SKM-1 (cell line): ENCODE measurements around the gene SEPTIN8.
A peak's percentile ranks its signal among the peaks of the same experiment; 100 is the strongest.

Source experiments
- DNase-seq: peaks from one replicate; lab custom pipeline; 2025; ENCODE audit not compliant: unreplicated experiment; lab: John Stamatoyannopoulos, UW

Gene SEPTIN8

DNA sequence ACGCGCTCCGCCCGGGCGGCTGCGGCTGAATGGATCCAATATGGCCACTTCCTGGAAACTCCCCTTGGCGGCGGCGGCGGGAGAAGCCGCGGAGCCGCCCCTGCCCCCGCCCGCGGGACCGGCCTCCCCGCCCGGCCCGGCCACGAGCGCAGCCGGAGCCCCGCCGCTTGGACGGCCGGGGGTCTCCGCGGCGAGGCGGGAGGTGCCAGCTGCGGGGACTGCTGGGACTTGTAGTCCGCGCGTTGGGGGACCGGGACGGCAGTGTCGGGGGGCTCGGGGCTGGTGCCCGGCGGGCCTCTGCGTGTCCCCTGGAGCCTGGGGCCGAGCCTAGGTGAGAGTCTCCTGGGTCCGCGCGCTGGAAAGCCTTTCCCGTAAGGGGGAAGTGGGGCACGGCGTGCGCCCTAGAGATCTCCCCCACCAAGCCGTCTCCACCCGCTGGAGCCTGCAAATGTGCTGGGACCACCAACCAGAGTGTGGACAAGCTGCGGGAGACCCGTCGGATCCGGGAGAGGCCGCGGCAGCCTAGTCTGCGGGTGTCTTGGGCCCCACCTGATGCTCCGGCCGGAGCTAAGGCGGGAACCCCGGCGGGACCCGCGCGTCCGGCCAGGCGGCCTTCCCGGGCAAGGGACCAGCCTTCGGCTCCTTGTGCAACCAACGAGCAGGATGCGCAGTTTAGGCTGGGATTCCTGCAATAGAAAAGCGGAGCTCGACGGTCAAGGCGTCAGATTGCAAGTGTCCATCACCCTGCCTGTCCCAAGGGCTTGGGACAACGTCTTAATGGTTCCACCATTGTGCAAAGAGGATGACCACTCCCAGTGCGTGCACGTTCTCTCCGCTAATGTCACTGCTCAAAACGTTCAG lies at the start of gene SEPTIN8:
Gene SEPTIN8, minus strand, starts transcription at position 31 of the 861 bp plus-strand sequence. CDS start 102 bp downstream, outside the sequence.
- DNase-seq: no peak

GRCh38 chr5:132826424-132827082 lies 49.5 kb upstream of the SEPTIN8 start:
- no peak for DNase-seq

- DNase-seq: no peak
Measured at GRCh38 chr5:132825834-132826391, 48.9 kb upstream of the SEPTIN8 start.

DNA sequence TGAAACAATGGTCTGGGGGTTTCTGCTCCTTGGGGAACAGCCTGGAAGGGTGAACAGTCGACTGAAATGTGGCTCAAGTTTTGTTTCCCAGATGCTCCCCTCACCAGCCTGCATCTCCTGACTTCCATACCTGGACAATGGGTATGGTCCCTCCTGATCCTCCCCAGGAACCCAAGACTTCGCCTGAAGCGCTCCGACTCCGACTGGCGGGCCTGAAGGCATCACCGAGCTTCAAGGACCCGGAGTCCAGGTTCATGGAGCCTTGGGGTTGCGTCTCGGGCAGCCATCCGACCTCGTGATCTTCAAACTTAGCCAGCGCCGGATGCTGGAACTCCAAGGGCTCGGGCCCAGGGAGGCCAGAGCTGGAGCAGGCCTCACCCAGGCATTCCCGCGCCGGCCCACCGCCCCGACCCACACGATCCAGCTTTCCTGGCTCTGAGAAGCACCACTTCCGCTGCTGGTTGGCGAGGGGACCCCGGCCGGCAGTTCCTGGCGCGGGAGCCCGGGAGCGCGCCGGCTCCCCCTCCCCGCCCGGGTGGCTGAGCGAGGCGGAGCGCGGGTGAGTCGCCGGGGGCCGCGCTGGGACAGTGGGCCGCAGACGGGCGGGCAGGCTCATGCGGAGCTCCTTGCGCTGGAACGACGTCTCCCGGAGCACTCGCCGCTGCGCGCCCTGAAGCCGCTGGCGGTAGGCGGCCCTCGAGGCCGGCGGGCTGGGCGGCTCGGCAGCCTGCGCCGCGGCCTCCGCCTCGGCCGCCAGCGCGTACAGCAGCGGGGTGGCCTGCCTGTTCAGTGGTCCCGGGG lies 48.2 kb upstream of the SEPTIN8 start:
- DNase-seq: no peak

DNA sequence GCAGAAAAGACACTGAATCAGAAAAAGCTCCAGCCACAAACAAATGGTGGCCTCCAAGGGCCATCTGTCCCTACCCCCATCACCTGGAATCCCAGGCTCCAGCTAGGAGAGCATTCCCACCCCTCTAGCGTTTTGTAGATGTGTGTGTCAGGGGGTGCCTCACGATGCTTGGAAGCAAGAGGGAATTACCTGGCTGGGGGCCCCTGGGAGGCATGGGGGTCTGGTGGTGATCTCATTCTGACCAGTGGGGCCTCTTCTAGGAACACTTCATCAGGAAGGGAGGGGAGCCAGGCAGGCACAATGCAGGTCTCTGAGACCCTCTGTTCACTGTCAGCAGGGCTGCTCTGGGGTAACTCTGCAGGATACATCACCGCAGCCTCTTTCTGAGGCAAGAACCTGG lies 47.4 kb upstream of the SEPTIN8 start:
- DNase-seq: no peak

DNA sequence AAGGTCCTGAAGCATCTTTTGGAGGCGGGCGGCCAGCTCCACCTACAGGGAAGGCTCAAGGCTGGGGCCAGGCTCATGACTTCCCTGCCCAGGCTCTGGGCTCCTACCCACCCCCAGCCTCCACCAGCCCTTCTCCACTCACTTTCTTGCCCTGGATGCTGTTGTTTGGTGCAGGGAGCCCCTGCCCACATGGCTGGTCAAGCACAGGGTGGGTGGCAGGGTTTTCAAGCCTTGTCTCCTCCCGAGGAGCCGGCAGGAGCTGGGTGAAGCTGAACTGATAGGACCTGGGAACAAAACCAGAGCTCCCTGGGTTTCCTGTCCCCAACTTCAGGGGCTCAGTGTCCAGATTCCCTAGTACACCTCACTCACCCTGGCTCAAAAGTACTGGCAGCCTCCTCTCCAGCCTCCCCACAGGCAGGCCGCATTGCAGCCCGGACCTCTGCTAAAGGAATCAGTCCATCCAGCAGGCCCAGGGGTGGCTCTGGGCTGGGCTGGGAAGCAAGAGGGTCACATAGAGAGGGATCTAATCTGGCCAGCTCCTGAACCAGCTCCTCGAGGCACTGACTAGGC lies 46.5 kb upstream of the SEPTIN8 start:
- no peak for DNase-seq

- DNase-seq: no peak
Measured at GRCh38 chr5:132822650-132823480, 45.8 kb upstream of the SEPTIN8 start.

DNA sequence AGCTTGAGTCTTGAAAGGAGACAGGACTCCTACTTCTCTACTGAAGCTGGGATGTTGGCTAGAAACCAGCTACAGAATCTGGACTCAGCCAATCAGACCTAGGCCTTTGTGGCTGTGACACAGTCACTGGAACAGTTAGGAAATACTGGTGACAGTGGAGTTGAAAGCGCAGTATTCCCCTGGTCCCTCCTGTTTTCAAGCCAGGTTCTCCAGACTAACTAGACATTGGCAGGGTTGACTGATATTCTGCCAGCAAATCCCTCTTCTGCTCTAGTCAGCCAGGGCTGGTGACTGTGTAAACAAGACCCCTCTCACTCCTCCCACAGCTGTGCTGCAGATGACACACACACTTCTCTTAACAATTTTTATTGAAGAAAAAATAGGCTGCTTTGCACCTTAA lies 44.8 kb upstream of the SEPTIN8 start:
- DNase-seq: no peak

- DNase-seq: no peak
Measured at GRCh38 chr5:132821350-132821749, 44.3 kb upstream of the SEPTIN8 start.

- DNase-seq: peak; percentile 77
Measured at GRCh38 chr5:132820162-132820754, 43.2 kb upstream of the SEPTIN8 start.

GRCh38 chr5:132819468-132819867 lies 42.4 kb upstream of the SEPTIN8 start:
- DNase-seq: no peak

GRCh38 chr5:132817011-132817410 lies 40.0 kb upstream of the SEPTIN8 start:
- no peak for DNase-seq

DNA sequence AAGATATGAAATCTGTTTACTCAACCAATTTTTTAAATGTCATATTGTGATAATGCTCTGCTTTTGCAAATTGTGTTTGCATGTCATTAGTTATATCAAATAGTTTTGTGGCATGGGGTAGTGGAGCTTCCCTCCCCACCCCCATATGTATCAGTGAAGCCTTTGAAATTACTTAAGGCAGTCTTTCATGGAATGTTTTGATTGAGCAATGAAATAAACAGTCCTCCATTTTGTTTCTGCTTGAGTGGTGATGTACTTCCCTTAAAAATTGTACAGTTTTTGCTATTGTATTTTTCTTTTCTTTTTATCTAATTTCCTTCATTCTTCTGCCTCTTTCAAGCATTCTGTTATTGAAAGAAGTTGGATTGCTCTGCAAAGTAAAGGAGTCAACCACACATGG lies 39.5 kb upstream of the SEPTIN8 start:
- no peak for DNase-seq

GRCh38 chr5:132816083-132816482 lies 39.0 kb upstream of the SEPTIN8 start:
- DNase-seq: no peak

- DNase-seq: no peak
Measured at GRCh38 chr5:132815454-132815853, 38.4 kb upstream of the SEPTIN8 start.

GRCh38 chr5:132814503-132815294 lies 37.7 kb upstream of the SEPTIN8 start:
- DNase-seq: no peak

DNA sequence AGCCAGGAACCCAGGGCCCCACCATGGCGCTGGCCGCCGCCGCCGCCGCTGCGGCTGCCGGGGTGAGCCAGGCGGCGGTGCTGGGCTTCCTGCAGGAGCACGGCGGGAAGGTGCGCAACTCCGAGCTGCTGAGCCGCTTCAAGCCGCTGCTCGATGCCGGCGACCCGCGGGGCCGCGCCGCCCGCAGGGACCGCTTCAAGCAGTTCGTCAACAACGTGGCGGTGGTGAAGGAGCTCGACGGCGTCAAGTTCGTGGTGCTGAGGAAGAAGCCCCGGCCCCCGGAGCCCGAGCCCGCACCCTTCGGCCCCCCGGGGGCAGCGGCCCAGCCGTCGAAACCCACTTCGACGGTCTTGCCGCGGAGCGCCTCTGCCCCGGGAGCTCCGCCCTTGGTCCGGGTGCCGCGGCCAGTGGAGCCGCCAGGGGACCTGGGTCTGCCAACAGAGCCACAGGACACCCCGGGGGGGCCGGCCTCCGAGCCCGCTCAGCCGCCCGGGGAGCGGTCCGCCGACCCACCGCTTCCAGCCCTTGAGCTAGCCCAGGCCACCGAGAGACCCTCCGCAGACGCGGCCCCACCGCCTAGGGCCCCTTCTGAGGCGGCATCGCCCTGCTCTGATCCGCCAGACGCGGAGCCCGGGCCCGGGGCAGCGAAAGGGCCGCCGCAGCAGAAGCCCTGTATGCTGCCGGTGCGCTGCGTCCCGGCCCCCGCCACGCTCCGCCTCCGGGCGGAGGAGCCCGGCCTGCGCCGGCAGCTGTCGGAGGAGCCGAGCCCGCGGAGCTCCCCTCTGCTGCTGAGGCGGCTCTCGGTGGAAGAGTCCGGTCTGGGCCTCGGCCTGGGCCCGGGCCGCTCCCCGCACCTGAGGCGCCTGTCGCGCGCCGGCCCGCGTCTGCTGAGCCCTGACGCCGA lies 36.8 kb upstream of the SEPTIN8 start:
- DNase-seq: no peak
